MM.1S (cell line): ENCODE results near the gene GPRIN1.

ENCODE experiments used
- DNase-seq: peaks from one replicate; pipeline ENCODE4 v3.0.0-alpha.2; 2015
- H2AFZ ChIP-seq: fragments of 300-600 bp; sonication (generic); 2 replicates; pipeline ENCODE4 v1.6.0; 2016; ENCODE audit warnings: antibody characterized with exemption, low read length
- H3F3A ChIP-seq: fragments of 300-600 bp; sonication (generic); 2 replicates; pipeline ENCODE4 v1.6.1; 2016; ENCODE audit warnings: mild to moderate bottlenecking, antibody characterized with exemption, low read length, moderate library complexity, mixed read lengths; ENCODE audit not compliant: insufficient read depth
- H3K27ac ChIP-seq: fragments of 300-600 bp; sonication (generic); 2 replicates; pipeline ENCODE4 v1.5.1; 2016; ENCODE audit warnings: mild to moderate bottlenecking, low read length
- H3K27me3 ChIP-seq: fragments of 300-600 bp; sonication (generic); replicated peaks from 2 replicates; pipeline ENCODE4 v1.6.0; 2016; ENCODE audit warnings: low read length; ENCODE audit not compliant: insufficient read depth
- H3K36me3 ChIP-seq: fragments of 300-600 bp; sonication (generic); replicated peaks from 2 replicates; pipeline ENCODE4 v1.6.1; 2016; ENCODE audit warnings: mild to moderate bottlenecking, low read length, mixed read lengths; ENCODE audit not compliant: insufficient read depth
- H3K4me1 ChIP-seq: fragments of 300-600 bp; sonication (generic); 2 replicates; pipeline ENCODE4 v1.6.1; 2016; ENCODE audit warnings: low read length, mixed read lengths
- H3K4me2 ChIP-seq: fragments of 300-600 bp; sonication (generic); 2 replicates; pipeline ENCODE4 v1.6.0; 2016; ENCODE audit warnings: low read depth, low read length
- H3K4me3 ChIP-seq: fragments of 300-600 bp; sonication (generic); 2 replicates; pipeline ENCODE4 v1.5.1; 2016; ENCODE audit warnings: low read length, mixed read lengths
- H3K79me2 ChIP-seq: fragments of 300-600 bp; sonication (generic); 2 replicates; pipeline ENCODE4 v1.6.1; 2016; ENCODE audit warnings: mixed run types, low read length, mixed read lengths
- H3K9ac ChIP-seq: fragments of 300-600 bp; sonication (generic); 2 replicates; pipeline ENCODE4 v1.6.1; 2016; ENCODE audit warnings: low read length, mixed read lengths
- H3K9me2 ChIP-seq: fragments of 300-600 bp; sonication (generic); replicated peaks from 2 replicates; pipeline ENCODE4 v1.6.1; 2016; ENCODE audit warnings: mild to moderate bottlenecking, low read length, mixed read lengths; ENCODE audit not compliant: insufficient read depth
- H3K9me3 ChIP-seq: fragments of 300-600 bp; sonication (generic); replicated peaks from 2 replicates; pipeline ENCODE4 v1.6.1; 2016; ENCODE audit warnings: mild to moderate bottlenecking, low read length, mixed read lengths; ENCODE audit not compliant: insufficient read depth
- H4K20me1 ChIP-seq: fragments of 300-600 bp; sonication (generic); 2 replicates; pipeline ENCODE4 v1.6.1; 2016; ENCODE audit warnings: mild to moderate bottlenecking, low read length, moderate library complexity, mixed read lengths; ENCODE audit not compliant: insufficient read depth
- CTCF ChIP-seq: fragments of 300-600 bp; sonication (generic); IDR thresholded peaks from 2 replicates; pipeline ENCODE4 v1.5.1; 2016; ENCODE audit warnings: antibody characterized with exemption, low read length, mixed read lengths
- EZH2 ChIP-seq: fragments of 300-600 bp; sonication (generic); optimal IDR thresholded peaks from 2 replicates; pipeline ENCODE3; 2017; ENCODE audit warnings: low read depth, mild to moderate bottlenecking, antibody characterized with exemption, low read length, mixed read lengths
- EZH2phosphoT487 ChIP-seq: fragments of 300-600 bp; sonication (generic); IDR thresholded peaks from 2 replicates; pipeline ENCODE4 v1.6.1; 2018; ENCODE audit warnings: antibody characterized with exemption, low read length

Gene GPRIN1

GRCh38 chr5:176561259-176561658 lies 48.7 kb downstream of the GPRIN1 start:
- no peaks in the 10 kb centered on the region for H3K4me1 ChIP-seq
- H3K27ac ChIP-seq, result no peak overlapping the region
- TF ChIP-seq CTCF, result no peak
- no peak for TF ChIP-seq EZH2
- TF ChIP-seq EZH2phosphoT487, result no peak
- H4K20me1 ChIP-seq, result no peaks in the 10 kb centered on the region
- H3K9me2 ChIP-seq, result no peaks in the 10 kb centered on the region
- H3F3A ChIP-seq, result no peaks in the 10 kb centered on the region
- H3K4me3 ChIP-seq, result no peak overlapping the region
- no peak overlapping the region for H3K4me2 ChIP-seq
- no peaks in the 10 kb centered on the region for H3K36me3 ChIP-seq
- H3K9ac ChIP-seq, result no peak overlapping the region
- no peak overlapping the region for H2AFZ ChIP-seq
- no peak for DNase-seq
- no peaks in the 10 kb centered on the region for H3K9me3 ChIP-seq
- no peaks in the 10 kb centered on the region for H3K79me2 ChIP-seq
- peaks cover 5% of the 10 kb centered on the region; the same call in 1 of the 2 replicates for H3K27me3 ChIP-seq

- H3K27ac ChIP-seq, result no peak overlapping the region
- H3K4me1 ChIP-seq, result no peaks in the 10 kb centered on the region
- no peak overlapping the region for H3K4me3 ChIP-seq
- no peaks in the 10 kb centered on the region for H3K27me3 ChIP-seq
- no peak overlapping the region for H3K4me2 ChIP-seq
- no peaks in the 10 kb centered on the region for H3F3A ChIP-seq
- no peak for DNase-seq
- no peaks in the 10 kb centered on the region for H3K9me2 ChIP-seq
- TF ChIP-seq EZH2phosphoT487 (no peak), CTCF (no peak)
- no peaks in the 10 kb centered on the region for H4K20me1 ChIP-seq
- no peaks in the 10 kb centered on the region for H3K36me3 ChIP-seq
- H3K79me2 ChIP-seq, result no peaks in the 10 kb centered on the region
- H3K9ac ChIP-seq, result no peak overlapping the region
- no peak overlapping the region for H2AFZ ChIP-seq
- no peaks in the 10 kb centered on the region for H3K9me3 ChIP-seq
These were observed 49.6 kb downstream of the GPRIN1 start for GRCh38 chr5:176560364-176560763.

GRCh38 chr5:176559683-176560082 lies 50.3 kb downstream of the GPRIN1 start:
- Histone ChIP-seq H3K79me2 (no peaks in the 10 kb centered on the region), H3K36me3 (no peaks in the 10 kb centered on the region), H3F3A (no peaks in the 10 kb centered on the region), H3K4me3 (no peak overlapping the region), H3K4me2 (no peak overlapping the region), H3K9me2 (no peaks in the 10 kb centered on the region), H2AFZ (no peak overlapping the region), H4K20me1 (no peaks in the 10 kb centered on the region), H3K9me3 (no peaks in the 10 kb centered on the region), H3K4me1 (no peaks in the 10 kb centered on the region), H3K27me3 (no peaks in the 10 kb centered on the region), H3K27ac (no peak overlapping the region), H3K9ac (no peak overlapping the region)
- TF ChIP-seq CTCF, result peak; percentile 22; the same call in 1 of the 2 replicates
- no peak for TF ChIP-seq EZH2
- TF ChIP-seq EZH2phosphoT487, result no peak
- peak; percentile 34 for DNase-seq
